HCT116 (cell line): Measurements from ENCODE around the gene KRT86. TPM values are rescaled to one million over a fixed set of nuclear protein-coding genes. Genes with fewer than 3 reads are reported as not detected.

Experiments used
- ATAC-seq: fragments of 200-7000 bp; cut with Tn5 transposase; 2 replicates; pipeline ENCODE4 v1.9.1; 2020; ENCODE audit warnings: mild to moderate bottlenecking, moderate library complexity
- Bru-seq: library from RNA; stranded (reverse); fragments of 400-500 nt; gene quantifications from one replicate; lab custom pipeline; 2021; lab: Mats Ljungman, UMichigan
- BruChase-seq, 2 experiments: library from RNA; stranded (reverse); fragments of 400-500 nt; gene quantifications; one replicate each; lab custom pipeline; 2021; lab: Mats Ljungman, UMichigan
- BruUV-seq: library from RNA; stranded (reverse); fragments of 400-500 nt; replicated peaks from 2 replicates; lab custom pipeline; 2021; lab: Mats Ljungman, UMichigan
- CTCF ChIA-PET: fragments of 300-600 bp; sonication (Branson Sonifier 250); formaldehyde crosslinking; loops from one replicate; lab custom pipeline; 2021; ENCODE audit warnings: antibody characterized with exemption; lab: Charles Lee
- POLR2A ChIA-PET: fragments of 300-600, 350-600 bp; sonication (Branson Sonifier 250); formaldehyde crosslinking; loops from one replicate; lab custom pipeline; 2021; ENCODE audit warnings: antibody characterized with exemption; lab: Charles Lee
- RAD21 ChIA-PET, 2 experiments: fragments of 300-600 bp; sonication (Branson Sonifier 250); formaldehyde crosslinking; loops; one replicate each; lab custom pipeline; 2023; ENCODE audit warnings: low total read pairs in 2 of 2; ENCODE audit not compliant: uncharacterized antibody in 2 of 2, unreplicated experiment in 2 of 2, low non-redundant PET in 1 of 2; lab: Charles Lee
- DNase-seq: peaks from one replicate; pipeline ENCODE4 v3.0.0-alpha.2; 2010; ENCODE audit warnings: low read depth, low spot score
- H2AFZ ChIP-seq: fragments of 200-600 bp; shearing (Covaris generic), sonication (generic); 2 replicates; pipeline ENCODE4 v1.6.1; 2017; ENCODE audit warnings: low read depth, mixed run types, mixed read lengths, antibody characterized with exemption, low read length; ENCODE audit not compliant: poor library complexity, severe bottlenecking
- H3K27ac ChIP-seq: 2 replicates; pipeline ENCODE4 v1.5.1; 2012; ENCODE audit warnings: low read depth, low read length
- H3K27me3 ChIP-seq: fragments of 200-600 bp; sonication (generic); 2 replicates; pipeline ENCODE4 v1.6.1; 2016; ENCODE audit warnings: mixed run types, low read length, mixed read lengths; ENCODE audit not compliant: insufficient read depth
- H3K36me3 ChIP-seq, 2 experiments: fragments of 200-500 bp in 1 of 2; fragments of 200-600 bp in 1 of 2; sonication (Bioruptor generic) in 1 of 2; sonication (generic) in 1 of 2; 2 replicates each; pipeline versions ENCODE4 v1.5.1 to v1.6.1; 2014 to 2016; ENCODE audit warnings: low read length in 2 of 2, inconsistent platforms in 1 of 2, mixed read lengths in 1 of 2, mixed run types in 1 of 2; ENCODE audit not compliant: insufficient read depth in 2 of 2, control insufficient read depth in 1 of 2
- H3K4me1 ChIP-seq, 2 experiments: fragments of 200-600 bp in 1 of 2; sonication (generic) in 1 of 2; 2 replicates each; pipeline versions ENCODE4 v1.5.1 to v1.6.1; 2012 to 2017; ENCODE audit warnings: low read length in 2 of 2, inconsistent platforms in 1 of 2, mild to moderate bottlenecking in 1 of 2, mixed read lengths in 1 of 2, mixed run types in 1 of 2, moderate library complexity in 1 of 2; ENCODE audit not compliant: insufficient read depth in 2 of 2, control insufficient read depth in 1 of 2
- H3K4me2 ChIP-seq: fragments of 200-600 bp; sonication (generic); 2 replicates; pipeline ENCODE4 v1.6.1; 2017; ENCODE audit warnings: mixed run types, low read length, mixed read lengths
- H3K4me3 ChIP-seq, 2 experiments: fragments of 200-600 bp in 1 of 2; sonication (generic) in 1 of 2; replicated peaks in 1 of 2; 2 replicates each; pipeline ENCODE4 v1.5.1; 2011 to 2016; ENCODE audit warnings: low read length in 2 of 2, control low read depth in 1 of 2, low read depth in 1 of 2, mild to moderate bottlenecking in 1 of 2, mixed read lengths in 1 of 2, mixed run types in 1 of 2
- H3K79me2 ChIP-seq: fragments of 200-600 bp; sonication (generic); 2 replicates; pipeline ENCODE4 v1.6.1; 2017; ENCODE audit warnings: mild to moderate bottlenecking, mixed run types, low read length, moderate library complexity, mixed read lengths; ENCODE audit not compliant: insufficient read depth
- H3K9ac ChIP-seq: fragments of 200-600 bp; sonication (generic); 2 replicates; pipeline ENCODE4 v1.6.1; 2016; ENCODE audit warnings: low read length, mixed read lengths
- H3K9me2 ChIP-seq: fragments of 200-600 bp; sonication (generic), shearing (Covaris generic); 2 replicates; pipeline ENCODE4 v1.6.1; 2017; ENCODE audit warnings: mixed run types, mild to moderate bottlenecking, moderate library complexity; ENCODE audit not compliant: insufficient read depth
- H3K9me3 ChIP-seq, 2 experiments: fragments of 200-500 bp in 1 of 2; fragments of 200-600 bp in 1 of 2; sonication (Bioruptor generic) in 1 of 2; sonication (generic) in 1 of 2; 2 replicates each; pipeline ENCODE4 v1.6.1; 2014 to 2017; ENCODE audit warnings: low read length in 2 of 2, mixed read lengths in 2 of 2, inconsistent platforms in 1 of 2, low read depth in 1 of 2, mild to moderate bottlenecking in 1 of 2, mixed run types in 1 of 2, moderate library complexity in 1 of 2; ENCODE audit not compliant: control insufficient read depth in 1 of 2, insufficient read depth in 1 of 2
- H4K20me1 ChIP-seq: fragments of 200-600 bp; sonication (generic), shearing (Covaris generic); 2 replicates; pipeline ENCODE4 v1.6.1; 2017; ENCODE audit warnings: mixed run types, mild to moderate bottlenecking, moderate library complexity; ENCODE audit not compliant: insufficient read depth
- CBX3 ChIP-seq: IDR thresholded peaks from 2 replicates; pipeline ENCODE4 v1.6.1; 2012; ENCODE audit warnings: low read depth
- ELF1 ChIP-seq: IDR thresholded peaks from 2 replicates; pipeline ENCODE4 v1.6.1; 2012; ENCODE audit warnings: low read depth, borderline replicate concordance
- EZH2 ChIP-seq: fragments of 200-600 bp; sonication (generic); IDR thresholded peaks from 2 replicates; pipeline ENCODE4 v1.6.1; 2017; ENCODE audit warnings: antibody characterized with exemption, mixed run types
- EZH2phosphoT487 ChIP-seq: fragments of 200-600 bp; IDR thresholded peaks from 2 replicates; pipeline ENCODE4 v1.6.1; 2018; ENCODE audit warnings: antibody characterized with exemption, borderline replicate concordance
- FOSL1 ChIP-seq: IDR thresholded peaks from 2 replicates; pipeline ENCODE4 v1.6.1; 2012; ENCODE audit warnings: low read depth
- JUND ChIP-seq: IDR thresholded peaks from 2 replicates; pipeline ENCODE4 v1.6.1; 2012
- POLR2A ChIP-seq: IDR thresholded peaks from 2 replicates; pipeline ENCODE4 v1.7.0; 2011; ENCODE audit warnings: borderline replicate concordance; ENCODE audit not compliant: insufficient read depth, insufficient read length; ENCODE audit errors: extremely low read depth
- SRF ChIP-seq: IDR thresholded peaks from 2 replicates; pipeline ENCODE4 v1.6.1; 2012; ENCODE audit warnings: low read depth
- YY1 ChIP-seq: IDR thresholded peaks from 2 replicates; pipeline ENCODE4 v1.6.1; 2011; ENCODE audit warnings: low read length, low read depth, moderate library complexity, mild to moderate bottlenecking; ENCODE audit not compliant: insufficient replicate concordance; ENCODE audit errors: extremely low read depth
- ZBTB33 ChIP-seq: IDR thresholded peaks from 2 replicates; pipeline ENCODE4 v1.6.1; 2011; ENCODE audit warnings: mild to moderate bottlenecking, low read length, moderate library complexity; ENCODE audit not compliant: insufficient replicate concordance; ENCODE audit errors: extremely low read depth
- ZNF274 ChIP-seq: fragments of 200-500 bp; sonication (Bioruptor generic); IDR thresholded peaks from 2 replicates; pipeline ENCODE4 v1.6.1; 2014; ENCODE audit warnings: mild to moderate bottlenecking, low read depth, low read length, inconsistent platforms
- intact Hi-C: fragments of 100-400 bp; cut with micrococcal nuclease; formaldehyde crosslinking; loops from 2 replicates; pipeline ENCODE4 v1.10.0; 2022
- long read RNA-seq: library from polyadenylated mRNA; unstranded; transcript quantifications from one replicate; pipeline ENCODE4 v2.0.0, GENCODE V29; 2021; ENCODE audit not compliant: unreplicated experiment
- polyA plus RNA-seq: library from polyadenylated mRNA; unstranded; fragments of >200 nt; gene quantifications from 2 replicates; pipeline ENCODE4 v1.2.1, GENCODE V29; 2012; ENCODE audit warnings: missing spikeins
- total RNA-seq: library from RNA; stranded (reverse); gene quantifications from one replicate; pipeline ENCODE4 v1.2.1, GENCODE V29; 2021; ENCODE audit not compliant: unreplicated experiment

Gene KRT86
- total RNA-seq: 1.5 TPM
- 0.62 and 1.4 TPM in 2 replicates for polyA plus RNA-seq
- Bru-seq, nascent RNA: percentile 45 among the genes with signal in this experiment
- percentile 47 among the genes with signal in this experiment for BruChase-seq, experiment 1, labeled RNA remaining after a 6-hour chase
- percentile 38 among the genes with signal in this experiment for BruChase-seq, experiment 2, labeled RNA remaining after a 2-hour chase
- long read RNA-seq, partial matches to known transcripts: 1 of 3 reads
- long read RNA-seq, other reads (novel, unspliced or antisense): 2 of 3 reads

- no peak within 1 kb of the TSS for H3K4me2 ChIP-seq
- H3K9me2 ChIP-seq: no peaks in the 10 kb centered on the region
- no peaks in the 10 kb centered on the region for H4K20me1 ChIP-seq
- ChIA-PET RAD21 (no interaction called here), CTCF (interaction anchor here (1.1 to 1.4 kb wide), 2 partner anchors 23 to 83 kb away, joined by 3 to 4 read pairs; partner anchors contain the start of gene KRT80), POLR2A (interaction anchor here (1.0 kb wide), 1 partner anchor 10 kb away, joined by 3 read pairs; no protein-coding TSS in a partner anchor)
- no TSS peak for BruUV-seq
- no peaks in the 10 kb centered on the region for H3K79me2 ChIP-seq
- intact Hi-C loops: no loop called here
- H3K9me3 ChIP-seq: no peaks in the 10 kb centered on the region
- H3K4me3 ChIP-seq: no peak within 1 kb of the TSS
- peaks cover 14 to 27% of the 10 kb centered on the region in 2 experiments for H3K4me1 ChIP-seq
- TF ChIP-seq ZBTB33 (no peak), CBX3 (no peak), ELF1 (no peak), POLR2A (no peak), EZH2 (no peak), FOSL1 (no peak), YY1 (no peak), ZNF274 (no peak), EZH2phosphoT487 (no peak), SRF (no peak), JUND (no peak)
- no peak within 1 kb of the TSS for H3K9ac ChIP-seq
- no peaks in the 10 kb centered on the region for H3K36me3 ChIP-seq
- no peak within 1 kb of the TSS for H3K27ac ChIP-seq
- ATAC-seq: no peak
- no peak within 1 kb of the TSS for H2AFZ ChIP-seq
- H3K27me3 ChIP-seq: no peaks in the 10 kb centered on the region
- DNase-seq: no peak
Observed at GRCh38 chr12:52274521-52275120, at the start of gene KRT86. TSS of gene KRT86 (plus strand) at chr12:52274645. CDS start at chr12:52301917, 27,272 bp downstream.
